ENCODE data around the gene KNCN.

Gene KNCN

GRCh38 chr1:46522184-46522968, 29.1 kb downstream of the KNCN start:
- no peak for DNase-seq

- DNase-seq: no peak
These were observed 30.0 kb downstream of the KNCN start for GRCh38 chr1:46521414-46521813.

- DNase-seq: no peak
These were observed 31.2 kb downstream of the KNCN start for GRCh38 chr1:46520063-46520911.

- DNase-seq: no peak
These were observed 32.2 kb downstream of the KNCN start for GRCh38 chr1:46519209-46519608.

- no peak for DNase-seq
These were observed 33.4 kb downstream of the KNCN start for GRCh38 chr1:46517932-46518498.

- DNase-seq: no peak
These were observed 34.3 kb downstream of the KNCN start for GRCh38 chr1:46517010-46517600.

- no peak for DNase-seq
These were observed 35.1 kb downstream of the KNCN start for GRCh38 chr1:46516200-46516950.

GRCh38 chr1:46515576-46515975, 35.9 kb downstream of the KNCN start:
- DNase-seq: no peak

GRCh38 chr1:46513536-46513935, 37.9 kb downstream of the KNCN start:
- no peak for DNase-seq

- DNase-seq: no peak
These were observed 38.7 kb downstream of the KNCN start for GRCh38 chr1:46512792-46513190.

- DNase-seq: no peak
These were observed 39.2 kb downstream of the KNCN start for GRCh38 chr1:46512135-46512791.

- no peak for DNase-seq
These were observed 40.5 kb downstream of the KNCN start for GRCh38 chr1:46510998-46511365.

GRCh38 chr1:46510341-46510997, 41.0 kb downstream of the KNCN start:
- no peak for DNase-seq

GRCh38 chr1:46508757-46509156, 42.7 kb downstream of the KNCN start:
- DNase-seq: no peak

- no peak for DNase-seq
These were observed 44.8 kb downstream of the KNCN start for GRCh38 chr1:46506470-46507219.

GRCh38 chr1:46503421-46503820, 48.0 kb downstream of the KNCN start:
- DNase-seq: no peak

- no peak for DNase-seq
These were observed 49.9 kb downstream of the KNCN start for GRCh38 chr1:46501528-46501927.

- DNase-seq: no peak
These were observed 53.8 kb downstream of the KNCN start for GRCh38 chr1:46497665-46498064.

GRCh38 chr1:46497020-46497419, 54.4 kb downstream of the KNCN start:
- no peak for DNase-seq

- no peak for DNase-seq
These were observed 54.9 kb downstream of the KNCN start for GRCh38 chr1:46496505-46496904.

- no peak for DNase-seq
These were observed 55.7 kb downstream of the KNCN start for GRCh38 chr1:46495778-46496177.
